H1 (cell line): ENCODE results near the gene IKZF2. TPM values are rescaled to one million over a fixed set of nuclear protein-coding genes. Genes with fewer than 3 reads are reported as not detected.

Source experiments
- BACH1 ChIP-seq: IDR thresholded peaks from 2 replicates; pipeline ENCODE4 v1.6.1; 2012; ENCODE audit warnings: low read length, improper control_type of control experiment
- PHF8 ChIP-seq: fragments of 200-600 bp; sonication (generic); conservative IDR thresholded peaks from 2 replicates; pipeline ENCODE4 v1.7.1; 2012; ENCODE audit warnings: low read depth, mild to moderate bottlenecking, inconsistent platforms, low read length, moderate library complexity
- SP2 ChIP-seq: IDR thresholded peaks from 2 replicates; pipeline ENCODE4 v1.6.1; 2012; ENCODE audit warnings: mild to moderate bottlenecking, low read length, inconsistent platforms
- YY1 ChIP-seq: IDR thresholded peaks from 2 replicates; pipeline ENCODE4 v1.6.1; 2011; ENCODE audit warnings: low read depth, mild to moderate bottlenecking, low read length
- polyA plus RNA-seq, 7 experiments: library from polyadenylated mRNA; depleted of rRNA in 3 of 7; stranded (reverse) in 5 of 7; unstranded in 2 of 7; fragments of >200 nt in 5 of 7; fragments of 200-250 nt in 2 of 7; gene quantifications; 1 replicate in 5 of 7; 2 replicates in 1 of 7; 4 replicates in 1 of 7; pipeline versions ENCODE4 v1.2.1 to v1.2.3, GENCODE V29; 2011 to 2013; ENCODE audit warnings: missing spikeins in 2 of 7, mixed read lengths in 2 of 7
- total RNA-seq: library from RNA; stranded (reverse); fragmentation: NEBNext Ultra II Directional; extraction: Animal tissue kit (Norgen Biotek cat#: 25700); gene quantifications from 2 replicates; pipeline ENCODE4 v1.2.1, GENCODE V29; 2021

Gene IKZF2
- total and polyA plus RNA-seq, 2 of the 8 experiments (the other 6 are each of a cell fraction or from before 2014, with no cell fraction given), result 1.7 to 4.4 TPM

DNA sequence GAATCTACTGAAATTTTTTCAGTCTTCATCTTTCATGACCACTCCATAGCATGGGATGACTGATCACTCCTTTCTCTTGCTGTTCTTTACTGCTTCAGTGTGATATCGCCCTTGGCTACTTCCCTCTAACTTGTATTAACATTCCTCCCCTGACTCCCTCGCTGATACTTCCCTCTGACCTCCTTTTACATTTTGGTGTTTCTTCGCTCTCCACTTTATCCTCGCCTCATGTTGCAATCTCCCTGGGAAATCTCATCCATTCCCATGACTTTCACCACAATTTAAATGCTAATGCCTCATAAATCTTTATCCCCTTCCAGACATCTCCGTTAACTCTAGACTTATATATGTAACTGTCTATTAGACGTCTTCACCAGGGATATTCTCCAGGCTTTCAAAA, 167.3 kb downstream of the IKZF2 start (continued):
- TF ChIP-seq BACH1 (no peak), PHF8 (no peak), SP2 (no peak), YY1 (no peak)
